Transverse colon (tissue), 4 donors: Measurements from ENCODE around the gene SNX15.

ENCODE experiments used
- EP300 ChIP-seq: sonication (generic); formaldehyde crosslinking; IDR thresholded peaks from one replicate; pipeline ENCODE4 v1.6.1; 2017; ENCODE audit warnings: antibody characterized with exemption, low read depth
- POLR2A ChIP-seq: fragments of 450-650 bp; IDR thresholded peaks from one replicate; pipeline ENCODE4 v1.6.1; 2016; ENCODE audit warnings: antibody characterized with exemption, mild to moderate bottlenecking, moderate library complexity
- POLR2AphosphoS5 ChIP-seq, 3 donors: sonication (generic); formaldehyde crosslinking; IDR thresholded peaks; one replicate each; pipeline ENCODE4 v1.6.1; 2016; ENCODE audit warnings: antibody characterized with exemption in 3 of 3
- TF ChIP-seq, protein P1 (sequence below), 5 experiments: fragments of 200-600 bp in 3 of 5; fragments of 450-650 bp in 2 of 5; sonication (generic) in 3 of 5; IDR thresholded peaks; 1 replicate in 2 of 5; 2 replicates in 3 of 5; pipeline ENCODE4 v1.5.1; 2016 to 2017; ENCODE audit warnings: antibody characterized with exemption in 5 of 5, inconsistent platforms in 3 of 5, mild to moderate bottlenecking in 2 of 5, moderate library complexity in 1 of 5

- TF ChIP-seq, protein P1, sequence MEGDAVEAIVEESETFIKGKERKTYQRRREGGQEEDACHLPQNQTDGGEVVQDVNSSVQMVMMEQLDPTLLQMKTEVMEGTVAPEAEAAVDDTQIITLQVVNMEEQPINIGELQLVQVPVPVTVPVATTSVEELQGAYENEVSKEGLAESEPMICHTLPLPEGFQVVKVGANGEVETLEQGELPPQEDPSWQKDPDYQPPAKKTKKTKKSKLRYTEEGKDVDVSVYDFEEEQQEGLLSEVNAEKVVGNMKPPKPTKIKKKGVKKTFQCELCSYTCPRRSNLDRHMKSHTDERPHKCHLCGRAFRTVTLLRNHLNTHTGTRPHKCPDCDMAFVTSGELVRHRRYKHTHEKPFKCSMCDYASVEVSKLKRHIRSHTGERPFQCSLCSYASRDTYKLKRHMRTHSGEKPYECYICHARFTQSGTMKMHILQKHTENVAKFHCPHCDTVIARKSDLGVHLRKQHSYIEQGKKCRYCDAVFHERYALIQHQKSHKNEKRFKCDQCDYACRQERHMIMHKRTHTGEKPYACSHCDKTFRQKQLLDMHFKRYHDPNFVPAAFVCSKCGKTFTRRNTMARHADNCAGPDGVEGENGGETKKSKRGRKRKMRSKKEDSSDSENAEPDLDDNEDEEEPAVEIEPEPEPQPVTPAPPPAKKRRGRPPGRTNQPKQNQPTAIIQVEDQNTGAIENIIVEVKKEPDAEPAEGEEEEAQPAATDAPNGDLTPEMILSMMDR (IDR thresholded peaks at IDR 0.05): peak; percentile 67 to 94 (median 85)
- TF ChIP-seq POLR2AphosphoS5 (IDR thresholded peaks at IDR 0.05) (peak; percentile 30 to 83 (median 83)), POLR2A (peak; percentile 75), EP300 (no peak)
Observed at GRCh38 chr11:65013130-65013887, 13.9 kb upstream of the SNX15 start.
